Natural killer cell (primary cell): ENCODE data around the gene GIMAP8. TPM values are rescaled to one million over a fixed set of nuclear protein-coding genes. Genes with fewer than 3 reads are reported as not detected.

Experiments
- ATAC-seq, 3 donors: fragments of 150-1000 bp in 2 of 3; fragments of 200-7000 bp in 1 of 3; cut with Tn5 transposase; 1 replicate in 1 of 3; 2 replicates in 2 of 3; pipeline ENCODE4 v1.10.0; 2021; ENCODE audit warnings: mild to moderate bottlenecking in 2 of 3, moderate library complexity in 2 of 3
- DNase-seq, 2 donors: peaks; one replicate each; pipeline versions ENCODE4 v3.0.0 to v3.0.0-alpha.2; 2013 to 2021; ENCODE audit warnings: mixed read lengths in 1 of 2
- H3K27ac ChIP-seq: one replicate; pipeline ENCODE4 v1.5.1; 2013; ENCODE audit warnings: mild to moderate bottlenecking, low read length
- H3K27me3 ChIP-seq: one replicate; pipeline ENCODE4 v1.6.1; 2013; ENCODE audit warnings: low read length; ENCODE audit not compliant: control insufficient read depth, insufficient read depth
- H3K36me3 ChIP-seq: one replicate; pipeline ENCODE4 v1.6.1; 2013; ENCODE audit warnings: low read length; ENCODE audit not compliant: control insufficient read depth, insufficient read depth
- H3K4me1 ChIP-seq: one replicate; pipeline ENCODE4 v1.6.1; 2013; ENCODE audit warnings: low read length; ENCODE audit not compliant: control insufficient read depth, insufficient read depth
- H3K4me3 ChIP-seq: one replicate; pipeline ENCODE4 v1.5.1; 2013; ENCODE audit warnings: low read length
- H3K9me3 ChIP-seq: one replicate; pipeline ENCODE4 v1.6.1; 2013; ENCODE audit warnings: low read length; ENCODE audit not compliant: control insufficient read depth, insufficient read depth
- H3K27ac Mint-ChIP-seq, 2 donors: one replicate each; pipeline ENCODE4 v1.8.0; 2022; ENCODE audit warnings: mild to moderate bottlenecking in 2 of 2, mixed read lengths in 2 of 2, moderate library complexity in 1 of 2
- H3K27me3 Mint-ChIP-seq, 2 donors: one replicate each; pipeline ENCODE4 v1.8.0; 2022; ENCODE audit warnings: low read depth in 2 of 2, mixed read lengths in 2 of 2
- H3K36me3 Mint-ChIP-seq: one replicate; pipeline ENCODE4 v1.8.0; 2022; ENCODE audit warnings: mixed read lengths
- H3K4me1 Mint-ChIP-seq, 2 donors: one replicate each; pipeline ENCODE4 v1.8.0; 2022; ENCODE audit warnings: mixed read lengths in 2 of 2
- H3K4me3 Mint-ChIP-seq: one replicate; pipeline ENCODE4 v1.8.0; 2022; ENCODE audit warnings: mild to moderate bottlenecking, moderate library complexity, mixed read lengths
- H3K9me3 Mint-ChIP-seq, 2 donors: one replicate each; pipeline ENCODE4 v1.8.0; 2022; ENCODE audit warnings: mixed read lengths in 2 of 2
- WGBS: methylation state at CpG from one replicate; pipeline ENCODE4 v1.1.7; 2013; ENCODE audit warnings: missing lambda C conversion rate; ENCODE audit not compliant: insufficient coverage; 5-methylcytosine and 5-hydroxymethylcytosine counted together
- intact Hi-C: fragments of 100-400 bp; cut with micrococcal nuclease; formaldehyde crosslinking; loops from one replicate; pipeline ENCODE4 v1.14.2; 2022
- total RNA-seq, 4 donors: library from RNA; stranded (reverse); fragments of 120-200 nt in 1 of 4; gene quantifications; one replicate each; pipeline versions ENCODE4 v1.2.3 to v1.2.4, GENCODE V29; 2013 to 2022
- TF ChIP-seq, protein P1 (sequence below): fragments of 200-600 bp; IDR thresholded peaks from one replicate; pipeline ENCODE4 v1.8.0; 2022; ENCODE audit warnings: antibody characterized with exemption

GIMAP8 gene
- total RNA-seq, 3 donors from 2014 or later (not counting 1 experiment from before 2014, with no cell fraction given): 6.7 to 17.7 (median 8.4) TPM

DNA sequence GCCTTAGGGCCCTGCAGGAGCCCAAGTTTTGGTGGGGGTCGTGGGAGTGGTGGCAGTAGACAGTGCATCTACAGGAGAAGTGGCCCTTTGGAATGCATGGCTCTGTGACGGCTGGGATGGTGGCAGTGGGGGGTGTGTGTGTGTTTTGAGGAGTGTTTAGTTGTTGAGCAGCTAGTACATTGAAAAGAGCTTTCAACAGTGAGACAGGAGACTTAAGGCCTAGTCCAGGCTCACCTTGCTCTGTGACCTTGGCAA lies 44.2 kb upstream of the GIMAP8 start:
- DNase-seq (peak in 1 of 2 donors; percentile 52), ATAC-seq (no peak)
- Histone ChIP-seq H3K4me1 (peaks cover 43% of the 10 kb centered on the region), H3K36me3 (peaks cover 12% of the 10 kb centered on the region), H3K27me3 (no peaks in the 10 kb centered on the region), H3K9me3 (no peaks in the 10 kb centered on the region), H3K27ac (peak overlapping the region; percentile 89), H3K4me3 (peak overlapping the region; percentile 87)
- no peaks in the 10 kb centered on the region for H3K27me3 Mint-ChIP-seq
- H3K27ac Mint-ChIP-seq: peak overlapping the region; percentile 90 to 91
- H3K36me3 Mint-ChIP-seq: no peaks in the 10 kb centered on the region
- intact Hi-C loops: no loop called here
- H3K9me3 Mint-ChIP-seq: no peaks in the 10 kb centered on the region
- TF ChIP-seq, protein P1, sequence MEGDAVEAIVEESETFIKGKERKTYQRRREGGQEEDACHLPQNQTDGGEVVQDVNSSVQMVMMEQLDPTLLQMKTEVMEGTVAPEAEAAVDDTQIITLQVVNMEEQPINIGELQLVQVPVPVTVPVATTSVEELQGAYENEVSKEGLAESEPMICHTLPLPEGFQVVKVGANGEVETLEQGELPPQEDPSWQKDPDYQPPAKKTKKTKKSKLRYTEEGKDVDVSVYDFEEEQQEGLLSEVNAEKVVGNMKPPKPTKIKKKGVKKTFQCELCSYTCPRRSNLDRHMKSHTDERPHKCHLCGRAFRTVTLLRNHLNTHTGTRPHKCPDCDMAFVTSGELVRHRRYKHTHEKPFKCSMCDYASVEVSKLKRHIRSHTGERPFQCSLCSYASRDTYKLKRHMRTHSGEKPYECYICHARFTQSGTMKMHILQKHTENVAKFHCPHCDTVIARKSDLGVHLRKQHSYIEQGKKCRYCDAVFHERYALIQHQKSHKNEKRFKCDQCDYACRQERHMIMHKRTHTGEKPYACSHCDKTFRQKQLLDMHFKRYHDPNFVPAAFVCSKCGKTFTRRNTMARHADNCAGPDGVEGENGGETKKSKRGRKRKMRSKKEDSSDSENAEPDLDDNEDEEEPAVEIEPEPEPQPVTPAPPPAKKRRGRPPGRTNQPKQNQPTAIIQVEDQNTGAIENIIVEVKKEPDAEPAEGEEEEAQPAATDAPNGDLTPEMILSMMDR: no peak
- peaks cover 34 to 37% of the 10 kb centered on the region in 2 donors for H3K4me1 Mint-ChIP-seq
- peak overlapping the region; percentile 94 for H3K4me3 Mint-ChIP-seq
- WGBS: 39% methylated on average over 2 of the region's 2 CpGs

DNA sequence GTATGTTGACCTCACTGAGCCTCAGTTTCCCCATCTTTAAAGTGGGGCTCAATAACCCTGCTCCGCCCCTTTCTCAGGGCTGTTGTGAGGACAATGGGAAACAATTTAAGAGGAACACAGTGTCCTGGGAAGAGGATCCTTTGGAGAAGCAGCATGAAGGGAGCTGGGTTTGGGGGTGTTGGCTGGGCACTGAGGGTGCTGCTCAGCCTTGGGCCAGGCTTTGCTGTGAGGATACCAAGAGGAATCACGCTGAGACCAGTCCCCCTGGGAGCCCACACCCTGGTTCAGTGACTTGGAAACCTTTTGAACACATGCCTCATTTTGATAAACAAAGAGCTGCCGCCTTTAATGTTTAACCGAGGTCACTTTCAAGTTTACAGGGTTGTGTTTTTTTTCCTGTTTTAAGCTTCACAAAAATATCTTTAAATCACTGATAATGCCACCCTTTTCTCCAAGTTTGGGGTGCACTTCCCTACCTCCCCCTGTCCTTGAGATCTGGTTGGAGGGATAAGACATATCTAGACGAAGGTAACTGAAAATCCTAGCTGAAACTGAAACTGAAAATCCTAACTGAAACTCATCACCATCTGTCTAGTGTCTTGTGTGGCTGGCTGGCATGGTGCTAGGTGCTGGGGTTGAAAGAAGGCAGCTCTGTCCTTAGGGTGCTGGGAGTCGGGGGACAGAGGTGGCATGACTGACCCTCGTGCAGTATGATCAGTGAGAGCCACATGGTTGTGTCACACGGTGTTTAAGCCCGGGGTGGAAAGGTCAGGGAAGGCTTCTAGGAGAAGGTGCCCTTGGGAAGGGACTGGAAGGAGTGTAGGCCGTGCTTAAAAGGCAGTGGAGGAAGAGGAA lies 43.6 kb upstream of the GIMAP8 start:
- 29% methylated on average over 10 of the region's 10 CpGs for WGBS
- H3K36me3 Mint-ChIP-seq: no peaks in the 10 kb centered on the region

DNA sequence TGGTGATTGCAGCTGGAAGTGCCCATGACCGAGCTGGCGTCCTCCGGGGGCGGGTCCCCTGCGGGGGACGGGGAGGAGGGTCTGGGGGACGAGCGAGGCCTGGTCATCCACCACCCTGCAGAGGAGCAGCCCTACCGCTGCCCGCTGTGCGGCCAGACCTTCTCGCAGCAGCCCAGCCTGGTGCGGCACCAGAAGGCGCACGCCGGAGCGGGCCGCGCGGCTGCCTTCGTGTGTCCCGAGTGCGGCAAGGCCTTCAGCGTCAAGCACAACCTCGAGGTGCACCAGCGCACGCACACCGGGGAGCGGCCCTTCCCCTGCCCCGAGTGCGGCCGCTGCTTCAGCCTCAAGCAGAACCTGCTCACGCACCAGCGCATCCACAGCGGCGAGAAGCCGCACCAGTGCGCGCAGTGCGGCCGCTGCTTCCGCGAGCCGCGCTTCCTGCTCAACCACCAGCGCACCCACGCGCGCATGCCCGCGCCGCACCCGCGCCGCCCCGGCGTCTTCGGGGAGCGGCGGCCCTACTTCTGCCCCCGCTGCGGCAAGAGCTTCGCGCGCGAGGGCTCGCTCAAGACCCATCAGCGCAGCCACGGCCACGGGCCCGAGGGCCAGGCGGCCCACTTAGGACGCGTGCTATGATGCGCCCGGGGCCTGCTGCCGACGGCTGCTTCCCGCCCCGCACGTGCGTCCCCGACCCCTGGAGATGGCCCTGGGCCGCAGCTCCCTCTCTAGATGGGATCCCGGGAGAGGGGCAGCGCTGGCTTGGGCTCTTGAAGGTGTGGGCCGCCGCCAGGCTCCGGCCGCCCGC lies 42.6 kb upstream of the GIMAP8 start:
- H3K4me3 Mint-ChIP-seq: no peak overlapping the region
- intact Hi-C loops: no loop called here

More for the DNA sequence above, 43.6 kb upstream of the GIMAP8 start:
- Mint-ChIP-seq H3K4me3 (peak overlapping the region; percentile 94), H3K9me3 (no peaks in the 10 kb centered on the region), H3K27ac (peak overlapping the region; percentile 90 to 91), H3K4me1 (peaks cover 34 to 37% of the 10 kb centered on the region in 2 donors), H3K27me3 (no peaks in the 10 kb centered on the region)
- H3K36me3 ChIP-seq: peaks cover 12% of the 10 kb centered on the region
- peak overlapping the region; percentile 89 for H3K27ac ChIP-seq
- ATAC-seq: peak; percentile 42 to 64 (median 44)
- intact Hi-C loops: no loop called here
- DNase-seq: peak in 1 of 2 donors; percentile 69
- no peaks in the 10 kb centered on the region for H3K27me3 ChIP-seq
- peak overlapping the region; percentile 87 for H3K4me3 ChIP-seq
- TF ChIP-seq, protein P1: no peak
- H3K9me3 ChIP-seq: no peaks in the 10 kb centered on the region
- peaks cover 43% of the 10 kb centered on the region for H3K4me1 ChIP-seq

More for the DNA sequence above, 42.6 kb upstream of the GIMAP8 start:
- Mint-ChIP-seq H3K36me3 (no peaks in the 10 kb centered on the region), H3K27me3 (no peaks in the 10 kb centered on the region), H3K4me1 (peaks cover 34 to 37% of the 10 kb centered on the region in 2 donors), H3K9me3 (no peaks in the 10 kb centered on the region), H3K27ac (peak overlapping the region in 1 of 2 donors; percentile 91)
- H3K36me3 ChIP-seq: peaks cover 12% of the 10 kb centered on the region
- TF ChIP-seq, protein P1: no peak
- H3K4me1 ChIP-seq: peaks cover 43% of the 10 kb centered on the region
- 94% methylated on average over 91 of the region's 91 CpGs for WGBS
- peak overlapping the region; percentile 89 for H3K27ac ChIP-seq
- H3K27me3 ChIP-seq: no peaks in the 10 kb centered on the region
- no peaks in the 10 kb centered on the region for H3K9me3 ChIP-seq
- no peak for DNase-seq
- no peak for ATAC-seq
- H3K4me3 ChIP-seq: no peak overlapping the region
